ENCODE results near the gene ROCK1. TPM values are rescaled to one million over a fixed set of nuclear protein-coding genes. Genes with fewer than 3 reads are reported as not detected.
"Not testable (repeated sequence)": the region's sequence is repeated elsewhere in the genome, so short reads cannot be mapped to it uniquely, and the experiment has no call there.

Gene ROCK1
- total RNA-seq, 1 experiment from 2014 or later, result 14.3 TPM

- no peak for DNase-seq (ENCODE audit: low read depth, low spot score)
- in situ Hi-C loops (cut with HindIII; ENCODE audit: low pct_unique_long_range_greater_than_20kb, low sequenced_read_pairs), result no loop called here
These were observed 38.4 kb downstream of the ROCK1 start for GRCh38 chr18:21073180-21073579.

- DNase-seq (ENCODE audit: low read depth, low spot score), result no peak
- in situ Hi-C loops (cut with HindIII; ENCODE audit: low pct_unique_long_range_greater_than_20kb, low sequenced_read_pairs), result no loop called here
These were observed 40.5 kb downstream of the ROCK1 start for GRCh38 chr18:21071071-21071470.

- in situ Hi-C loops (cut with HindIII; ENCODE audit: low pct_unique_long_range_greater_than_20kb, low sequenced_read_pairs), result no loop called here
- DNase-seq (ENCODE audit: low read depth, low spot score), result no peak
These were observed 42.1 kb downstream of the ROCK1 start for GRCh38 chr18:21069468-21069867.

- no peak for DNase-seq (ENCODE audit: low read depth, low spot score)
- in situ Hi-C loops (cut with HindIII; ENCODE audit: low pct_unique_long_range_greater_than_20kb, low sequenced_read_pairs), result no loop called here
These were observed 47.3 kb downstream of the ROCK1 start for GRCh38 chr18:21064347-21064746.

- in situ Hi-C loops (cut with HindIII; ENCODE audit: low pct_unique_long_range_greater_than_20kb, low sequenced_read_pairs), result no loop called here
- DNase-seq (ENCODE audit: low read depth, low spot score), result no peak
These were observed 48.6 kb downstream of the ROCK1 start for GRCh38 chr18:21063011-21063410.

- in situ Hi-C loops (cut with HindIII; ENCODE audit: low pct_unique_long_range_greater_than_20kb, low sequenced_read_pairs), result no loop called here
- no peak for DNase-seq (ENCODE audit: low read depth, low spot score)
These were observed 54.5 kb downstream of the ROCK1 start for GRCh38 chr18:21057112-21057511.

- in situ Hi-C loops (cut with HindIII; ENCODE audit: low pct_unique_long_range_greater_than_20kb, low sequenced_read_pairs), result no loop called here
- no peak for DNase-seq (ENCODE audit: low read depth, low spot score)
These were observed 55.1 kb downstream of the ROCK1 start for GRCh38 chr18:21056545-21056944.

- in situ Hi-C loops (cut with HindIII; ENCODE audit: low pct_unique_long_range_greater_than_20kb, low sequenced_read_pairs), result no loop called here
- no peak for DNase-seq (ENCODE audit: low read depth, low spot score)
These were observed 57.3 kb downstream of the ROCK1 start for GRCh38 chr18:21054252-21054821.

GRCh38 chr18:21053127-21053526 lies 58.5 kb downstream of the ROCK1 start:
- in situ Hi-C loops (cut with HindIII; ENCODE audit: low pct_unique_long_range_greater_than_20kb, low sequenced_read_pairs), result no loop called here
- no peak for DNase-seq (ENCODE audit: low read depth, low spot score)

- DNase-seq (ENCODE audit: low read depth, low spot score), result no peak
- in situ Hi-C loops (cut with HindIII; ENCODE audit: low pct_unique_long_range_greater_than_20kb, low sequenced_read_pairs), result no loop called here
These were observed 59.2 kb downstream of the ROCK1 start for GRCh38 chr18:21052385-21052784.

GRCh38 chr18:21051620-21052019 lies 60.0 kb downstream of the ROCK1 start:
- in situ Hi-C loops (cut with HindIII; ENCODE audit: low pct_unique_long_range_greater_than_20kb, low sequenced_read_pairs), result no loop called here
- DNase-seq (ENCODE audit: low read depth, low spot score), result no peak

- in situ Hi-C loops (cut with HindIII; ENCODE audit: low pct_unique_long_range_greater_than_20kb, low sequenced_read_pairs), result no loop called here
These were observed 62.3 kb downstream of the ROCK1 start for GRCh38 chr18:21049306-21049705.

GRCh38 chr18:21047126-21047525 lies 64.5 kb downstream of the ROCK1 start:
- in situ Hi-C loops (cut with HindIII; ENCODE audit: low pct_unique_long_range_greater_than_20kb, low sequenced_read_pairs), result no loop called here
- DNase-seq (ENCODE audit: low read depth, low spot score), result no peak

More at GRCh38 chr18:21049306-21049705, 62.3 kb downstream of the ROCK1 start:
- no peak for DNase-seq (ENCODE audit: low read depth, low spot score)

GRCh38 chr18:21040466-21040865 lies 71.1 kb downstream of the ROCK1 start:
- no peak for DNase-seq (ENCODE audit: low read depth, low spot score)
- in situ Hi-C loops (cut with HindIII; ENCODE audit: low pct_unique_long_range_greater_than_20kb, low sequenced_read_pairs), result no loop called here

- no peak for DNase-seq (ENCODE audit: low read depth, low spot score)
- in situ Hi-C loops (cut with HindIII; ENCODE audit: low pct_unique_long_range_greater_than_20kb, low sequenced_read_pairs), result no loop called here
These were observed 73.4 kb downstream of the ROCK1 start for GRCh38 chr18:21038201-21038600.

GRCh38 chr18:21031845-21032244 lies 79.8 kb downstream of the ROCK1 start:
- in situ Hi-C loops (cut with HindIII; ENCODE audit: low pct_unique_long_range_greater_than_20kb, low sequenced_read_pairs), result no loop called here
- DNase-seq (ENCODE audit: low read depth, low spot score), result no peak

- in situ Hi-C loops (cut with HindIII; ENCODE audit: low pct_unique_long_range_greater_than_20kb, low sequenced_read_pairs), result not testable (repeated sequence)
These were observed 93.4 kb downstream of the ROCK1 start for GRCh38 chr18:21018257-21018656.

GRCh38 chr18:21012308-21012707 lies 99.3 kb downstream of the ROCK1 start:
- no peak for DNase-seq (ENCODE audit: low read depth, low spot score)

More at GRCh38 chr18:21018257-21018656, 93.4 kb downstream of the ROCK1 start:
- DNase-seq (ENCODE audit: low read depth, low spot score), result not testable (repeated sequence)

GRCh38 chr18:21004726-21005125 lies 106.9 kb downstream of the ROCK1 start:
- no peak for DNase-seq (ENCODE audit: low read depth, low spot score)

More at GRCh38 chr18:21012308-21012707, 99.3 kb downstream of the ROCK1 start:
- in situ Hi-C loops (cut with HindIII; ENCODE audit: low pct_unique_long_range_greater_than_20kb, low sequenced_read_pairs), result no loop called here

GRCh38 chr18:21000667-21001066 lies 110.9 kb downstream of the ROCK1 start:
- no peak for DNase-seq (ENCODE audit: low read depth, low spot score)
- in situ Hi-C loops (cut with HindIII; ENCODE audit: low pct_unique_long_range_greater_than_20kb, low sequenced_read_pairs), result no loop called here

More at GRCh38 chr18:21004726-21005125, 106.9 kb downstream of the ROCK1 start:
- in situ Hi-C loops (cut with HindIII; ENCODE audit: low pct_unique_long_range_greater_than_20kb, low sequenced_read_pairs), result no loop called here
